Activated T-cell treated with anti-CD3 and anti-CD28 coated beads, Interleukin-2, amount 50 U/mL, for 4 hours (primary cell): Measurements from ENCODE around the gene TMEM45A. TPM values are rescaled to one million over a fixed set of nuclear protein-coding genes. Genes with fewer than 3 reads are reported as not detected.
"Not testable (repeated sequence)": the region's sequence is repeated elsewhere in the genome, so short reads cannot be mapped to it uniquely, and the experiment has no call there.

Experiments
- ATAC-seq, 2 donors: fragments of 200-7000 bp; cut with Tn5 transposase; one replicate each; pipeline ENCODE4 v1.10.0; 2021
- DNase-seq: peaks from one replicate; pipeline ENCODE4 v3.0.0-alpha.2; 2020
- H3K27me3 Mint-ChIP-seq: one replicate; pipeline ENCODE4 v1.8.0; 2021; ENCODE audit warnings: low read depth, mixed read lengths
- H3K36me3 Mint-ChIP-seq: one replicate; pipeline ENCODE4 v1.8.0; 2022; ENCODE audit warnings: mixed read lengths; ENCODE audit not compliant: insufficient read depth
- H3K4me1 Mint-ChIP-seq: one replicate; pipeline ENCODE4 v1.8.0; 2021; ENCODE audit warnings: low read depth, mixed read lengths
- H3K4me3 Mint-ChIP-seq: one replicate; pipeline ENCODE4 v1.8.0; 2021; ENCODE audit warnings: mild to moderate bottlenecking, moderate library complexity, mixed read lengths
- H3K9me3 Mint-ChIP-seq: one replicate; pipeline ENCODE4 v1.8.0; 2021; ENCODE audit warnings: mixed read lengths
- total RNA-seq, 3 donors: library from RNA; stranded (reverse); gene quantifications; one replicate each; pipeline ENCODE4 v1.2.1, GENCODE V29; 2021

The TMEM45A gene
- total RNA-seq, 3 donors from 2014 or later, result 0.18 TPM; not detected in 2

DNA sequence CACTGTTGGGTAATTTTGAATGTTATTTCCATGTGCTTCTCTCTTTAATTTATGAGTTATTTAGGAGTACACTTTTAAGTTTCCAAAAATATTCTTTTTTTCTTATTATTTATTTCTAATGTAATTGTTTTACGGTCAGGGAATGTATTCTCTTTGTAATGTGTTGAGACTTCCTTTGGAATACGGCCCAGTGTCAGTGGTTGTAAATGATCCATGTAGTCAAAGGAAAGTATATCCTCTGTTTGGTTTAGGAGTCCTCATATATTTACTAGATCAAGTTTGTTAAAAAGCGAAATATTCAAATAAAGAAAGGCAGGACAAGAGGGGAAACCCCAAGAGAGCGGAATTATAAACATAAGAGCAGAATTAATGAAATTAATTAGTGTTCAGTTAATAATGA is 68.0 kb downstream of the TMEM45A start:
- DNase-seq (no peak), ATAC-seq (no peak)
- Mint-ChIP-seq H3K9me3 (no peaks in the 10 kb centered on the region), H3K4me1 (no peaks in the 10 kb centered on the region), H3K36me3 (no peaks in the 10 kb centered on the region), H3K27me3 (peaks cover 4% of the 10 kb centered on the region), H3K4me3 (no peak overlapping the region)

DNA sequence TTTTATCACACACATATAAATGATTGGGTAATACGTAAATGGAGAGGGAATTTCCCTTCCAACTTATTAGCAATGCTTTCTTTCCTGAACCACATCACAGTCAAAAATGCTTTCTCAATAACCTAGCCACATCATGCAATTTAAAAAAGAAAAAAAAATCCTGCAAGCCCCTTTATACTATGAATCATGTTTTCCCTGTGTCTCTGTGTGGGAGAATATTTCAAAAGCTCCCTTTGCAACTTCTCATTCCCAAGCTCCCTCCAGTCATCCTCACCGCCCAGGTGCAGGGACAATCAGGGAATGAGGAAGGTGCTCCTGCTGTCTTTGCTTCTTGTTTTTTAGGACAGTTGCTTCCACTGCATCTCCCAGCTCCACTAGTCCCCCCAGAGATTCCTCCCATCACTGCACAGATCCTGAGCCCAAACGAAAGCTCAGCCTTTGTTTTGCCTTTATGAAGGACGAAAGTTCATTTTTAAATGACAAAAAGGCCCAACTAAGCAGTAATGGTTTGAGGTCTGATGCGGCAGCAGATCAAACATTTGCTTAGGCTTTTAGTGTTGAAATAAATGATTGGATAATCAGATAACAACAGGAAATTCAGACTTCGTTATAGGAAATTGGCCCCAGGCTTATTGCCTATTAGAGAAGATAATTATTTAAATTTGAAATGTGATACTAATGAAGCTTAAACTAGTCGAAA is 69.2 kb downstream of the TMEM45A start:
- peaks cover 4% of the 10 kb centered on the region for H3K27me3 Mint-ChIP-seq
- DNase-seq, result no peak
- H3K36me3 Mint-ChIP-seq, result no peaks in the 10 kb centered on the region
- H3K4me1 Mint-ChIP-seq, result no peaks in the 10 kb centered on the region
- ATAC-seq, result no peak
- no peak overlapping the region for H3K4me3 Mint-ChIP-seq
- no peaks in the 10 kb centered on the region for H3K9me3 Mint-ChIP-seq

DNA sequence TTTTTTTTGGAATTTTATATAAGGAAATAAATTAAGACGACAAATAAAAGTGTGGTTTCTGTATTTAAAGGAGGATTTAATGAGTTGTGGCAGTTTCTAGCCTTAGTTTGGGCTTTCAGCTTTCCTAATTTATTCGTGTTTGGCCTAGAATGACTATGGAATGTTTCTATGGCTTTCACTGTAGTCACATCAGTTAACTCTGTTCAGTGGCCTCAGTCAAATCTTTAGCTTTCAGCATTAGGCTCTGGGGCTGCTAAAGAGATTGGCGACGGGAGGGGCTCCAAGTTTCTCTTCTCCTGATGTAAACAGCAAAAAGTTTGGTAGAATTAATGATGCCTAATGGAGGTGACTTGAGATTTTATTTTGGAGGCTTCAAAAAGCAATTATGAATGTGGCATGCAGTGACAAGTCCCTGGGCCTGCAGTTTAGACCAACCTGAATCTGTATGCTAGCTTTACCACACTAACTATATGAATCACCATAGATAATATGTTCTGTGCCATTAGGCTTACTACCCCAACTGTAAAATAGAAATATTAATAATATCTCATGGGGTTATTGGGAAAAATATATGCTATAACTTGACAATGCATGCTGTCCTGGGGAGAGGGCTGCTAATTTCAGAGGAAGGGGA is 69.9 kb downstream of the TMEM45A start:
- ATAC-seq (no peak), DNase-seq (no peak)
- H3K4me1 Mint-ChIP-seq, result no peaks in the 10 kb centered on the region
- peaks cover 4% of the 10 kb centered on the region for H3K27me3 Mint-ChIP-seq
- H3K4me3 Mint-ChIP-seq, result no peak overlapping the region
- no peaks in the 10 kb centered on the region for H3K9me3 Mint-ChIP-seq
- no peaks in the 10 kb centered on the region for H3K36me3 Mint-ChIP-seq

DNA sequence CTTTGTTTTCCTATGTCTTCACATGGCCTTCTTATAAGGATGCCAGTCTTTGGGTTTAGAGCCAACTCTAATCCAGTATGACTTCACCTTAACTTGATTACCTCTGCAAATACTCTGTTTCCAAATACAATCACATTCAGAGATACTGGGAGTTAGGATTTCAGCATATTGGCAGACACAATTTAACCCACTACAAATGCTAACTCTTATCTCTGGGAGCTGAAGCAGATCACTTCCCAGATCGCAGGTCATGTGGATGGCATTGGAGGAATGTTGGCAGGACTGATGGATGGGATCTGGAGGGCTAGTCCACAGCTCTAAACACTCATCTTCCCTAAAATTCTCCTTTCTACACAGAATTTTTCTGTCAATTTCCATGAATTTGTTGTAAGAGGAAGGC is 70.8 kb downstream of the TMEM45A start:
- Mint-ChIP-seq H3K4me1 (no peaks in the 10 kb centered on the region), H3K9me3 (no peaks in the 10 kb centered on the region), H3K36me3 (no peaks in the 10 kb centered on the region), H3K27me3 (peaks cover 4% of the 10 kb centered on the region), H3K4me3 (no peak overlapping the region)
- DNase-seq (no peak), ATAC-seq (no peak)

DNA sequence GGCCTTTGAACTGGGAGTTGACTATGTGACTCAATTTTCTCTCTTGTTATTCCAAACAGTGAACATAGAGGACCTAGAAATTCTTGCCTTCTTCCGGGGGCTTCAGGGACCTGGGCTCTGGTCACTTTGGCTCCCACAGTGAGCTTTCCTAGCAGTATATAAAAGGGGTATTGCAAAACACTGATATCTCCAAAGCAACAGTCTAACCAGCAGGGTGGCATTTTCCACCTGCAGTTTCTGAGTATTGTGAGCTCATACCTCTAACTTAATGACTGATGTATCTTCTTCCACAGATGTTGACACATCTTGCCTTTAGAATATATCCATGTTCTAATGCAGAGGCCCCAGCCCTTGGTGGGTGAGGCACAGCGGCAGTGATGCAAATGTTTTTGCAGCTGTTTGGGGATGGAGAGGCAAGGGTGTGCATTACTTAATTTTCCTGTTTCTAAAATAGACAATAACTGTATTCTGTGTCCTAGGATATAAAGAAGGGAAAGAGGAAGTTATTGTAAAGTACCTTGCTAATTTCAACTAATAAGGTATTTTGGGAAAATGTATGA is 71.3 kb downstream of the TMEM45A start:
- Mint-ChIP-seq H3K9me3 (no peaks in the 10 kb centered on the region), H3K27me3 (no peaks in the 10 kb centered on the region), H3K4me3 (no peak overlapping the region), H3K36me3 (no peaks in the 10 kb centered on the region), H3K4me1 (no peaks in the 10 kb centered on the region)
- no peak for ATAC-seq
- DNase-seq, result no peak

DNA sequence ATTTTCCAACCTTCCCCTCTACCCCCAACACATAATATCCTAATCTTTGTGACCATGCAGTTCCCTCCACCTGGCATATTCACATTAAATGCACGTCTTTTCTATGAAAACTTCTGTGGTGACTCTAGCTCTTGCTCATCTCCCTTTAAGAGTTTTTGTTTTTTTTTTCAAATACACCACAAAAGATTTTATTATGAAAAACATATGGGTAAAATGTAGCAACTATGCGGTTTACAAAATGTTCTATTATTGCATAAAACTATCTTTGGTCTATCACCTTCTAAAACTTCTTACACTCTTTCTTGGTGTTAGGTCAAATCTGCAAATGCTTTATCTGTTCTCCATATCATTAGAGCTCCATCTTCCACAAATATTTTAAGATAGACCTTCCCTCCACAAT is 78.4 kb downstream of the TMEM45A start:
- H3K27me3 Mint-ChIP-seq, result peaks cover 2% of the 10 kb centered on the region
- H3K4me3 Mint-ChIP-seq, result no peak overlapping the region
- ATAC-seq, result no peak
- H3K9me3 Mint-ChIP-seq, result no peaks in the 10 kb centered on the region
- no peaks in the 10 kb centered on the region for H3K36me3 Mint-ChIP-seq
- no peaks in the 10 kb centered on the region for H3K4me1 Mint-ChIP-seq
- DNase-seq, result no peak

DNA sequence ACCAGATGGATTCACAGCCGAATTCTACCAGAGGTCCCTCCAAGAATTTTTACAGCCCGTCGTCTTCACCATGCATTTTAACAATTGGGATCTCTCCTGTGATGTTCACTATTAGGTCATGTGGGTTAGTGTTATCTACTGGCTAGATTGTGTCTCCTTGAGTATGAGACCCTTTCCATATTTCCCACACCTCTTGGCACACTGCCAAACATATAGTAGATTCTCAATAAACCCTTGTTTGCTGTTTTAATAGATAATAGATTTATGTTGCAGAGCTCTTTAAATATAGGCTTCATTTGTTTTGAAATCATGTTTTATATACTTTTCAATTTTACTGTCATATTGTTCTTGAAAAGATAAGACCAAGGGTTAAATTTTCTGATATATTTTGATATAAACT is 82.1 kb downstream of the TMEM45A start:
- H3K4me3 Mint-ChIP-seq, result no peak overlapping the region
- no peaks in the 10 kb centered on the region for H3K36me3 Mint-ChIP-seq
- DNase-seq (no peak), ATAC-seq (no peak)
- no peaks in the 10 kb centered on the region for H3K4me1 Mint-ChIP-seq
- no peaks in the 10 kb centered on the region for H3K9me3 Mint-ChIP-seq
- H3K27me3 Mint-ChIP-seq, result no peaks in the 10 kb centered on the region

DNA sequence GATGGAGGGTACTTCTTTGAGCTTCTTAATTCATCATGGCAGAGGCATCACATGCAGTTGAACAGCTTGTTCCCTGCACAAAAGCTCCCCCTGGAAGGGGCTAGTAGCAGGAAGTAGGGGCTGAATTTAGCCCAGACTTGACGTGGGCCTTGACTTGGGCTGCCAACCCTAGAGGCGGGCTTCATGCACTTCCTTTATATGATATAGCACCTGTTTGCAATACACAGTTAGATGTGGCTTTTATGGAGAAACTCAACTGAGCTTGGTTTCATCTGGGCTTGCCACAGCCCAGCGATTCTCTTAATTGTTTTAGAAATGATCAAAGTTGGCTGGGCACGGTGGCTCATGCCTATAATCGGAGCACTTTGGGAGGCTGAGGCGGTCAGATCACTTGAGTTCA is 83.3 kb downstream of the TMEM45A start:
- Mint-ChIP-seq H3K36me3 (no peaks in the 10 kb centered on the region), H3K4me1 (no peaks in the 10 kb centered on the region), H3K4me3 (no peak overlapping the region), H3K27me3 (peaks cover 4% of the 10 kb centered on the region), H3K9me3 (no peaks in the 10 kb centered on the region)
- DNase-seq (no peak), ATAC-seq (no peak)

DNA sequence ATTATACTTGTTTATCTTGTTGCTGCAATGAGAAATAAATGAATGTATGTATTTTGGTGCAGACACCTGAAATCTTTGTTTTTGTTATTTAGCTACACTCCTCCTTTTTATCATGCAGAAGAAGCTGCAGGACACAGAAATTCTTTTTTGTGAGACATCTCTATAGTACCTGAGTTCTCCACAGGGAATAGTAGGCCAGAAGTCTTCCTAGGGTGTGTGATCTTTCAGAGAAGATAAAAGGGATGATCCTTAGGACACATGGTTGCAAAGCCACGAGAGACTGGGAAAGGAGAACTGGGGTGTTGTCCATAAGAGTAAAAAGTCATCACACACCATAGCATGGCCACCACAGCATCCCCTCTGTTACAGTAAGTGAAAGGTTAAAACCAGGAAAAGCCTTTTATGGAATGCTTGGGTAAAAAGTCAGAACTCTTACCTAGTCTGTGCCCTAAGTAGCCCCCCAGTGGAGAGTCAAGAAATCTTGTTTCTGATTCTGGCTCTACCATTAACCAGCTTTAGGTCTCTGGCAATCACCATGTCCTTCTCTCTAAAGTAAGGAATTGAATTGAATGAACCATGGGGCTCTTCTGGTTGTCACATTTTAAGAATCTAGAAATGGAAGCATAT is 85.1 kb downstream of the TMEM45A start:
- Mint-ChIP-seq H3K27me3 (peaks cover 4% of the 10 kb centered on the region), H3K9me3 (no peaks in the 10 kb centered on the region), H3K4me3 (no peak overlapping the region), H3K36me3 (no peaks in the 10 kb centered on the region), H3K4me1 (no peaks in the 10 kb centered on the region)
- ATAC-seq, result no peak
- DNase-seq, result no peak

DNA sequence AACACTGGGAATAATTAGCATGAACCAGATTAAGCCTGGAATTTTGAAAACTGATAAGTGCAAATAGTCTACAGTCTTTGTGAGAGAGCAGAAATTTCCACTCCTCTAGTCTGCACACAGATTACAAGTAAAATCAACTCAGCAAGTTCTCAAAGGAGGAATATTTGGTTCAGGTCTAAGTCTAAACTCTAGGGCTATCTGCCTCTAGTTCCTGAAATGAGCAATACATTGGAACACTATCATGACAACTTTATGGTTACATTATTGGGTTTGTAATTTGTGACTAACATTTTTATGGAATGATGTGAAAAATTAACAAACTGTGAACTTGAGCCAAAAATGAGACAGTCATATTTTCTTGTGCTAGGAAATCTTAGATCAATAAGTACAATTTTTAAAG is 86.2 kb downstream of the TMEM45A start:
- ATAC-seq, result no peak
- peaks cover 4% of the 10 kb centered on the region for H3K27me3 Mint-ChIP-seq

DNA sequence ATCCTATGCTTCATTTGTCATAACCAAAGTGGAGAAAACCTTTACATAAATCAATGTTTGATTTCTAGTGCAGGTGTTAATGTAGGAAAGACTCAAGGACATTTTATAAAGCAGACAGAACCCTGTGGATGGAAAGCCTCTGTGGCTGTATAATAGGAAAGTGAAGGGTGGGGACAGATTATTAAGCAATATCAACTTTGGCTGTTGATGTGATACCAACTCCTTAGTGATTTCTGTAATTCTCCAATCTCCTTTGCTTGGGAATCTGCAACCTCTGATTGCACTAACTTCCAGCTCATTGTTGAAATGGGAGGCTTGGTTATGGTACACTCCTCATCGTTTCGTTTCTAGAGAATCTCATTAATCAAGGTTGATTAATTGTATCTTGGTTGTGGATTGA is 87.7 kb downstream of the TMEM45A start:
- Mint-ChIP-seq H3K4me3 (no peak overlapping the region), H3K27me3 (peaks cover 7% of the 10 kb centered on the region), H3K4me1 (no peaks in the 10 kb centered on the region), H3K9me3 (no peaks in the 10 kb centered on the region), H3K36me3 (no peaks in the 10 kb centered on the region)
- DNase-seq (no peak), ATAC-seq (no peak)

More for the DNA sequence above, 86.2 kb downstream of the TMEM45A start:
- Mint-ChIP-seq H3K9me3 (no peaks in the 10 kb centered on the region), H3K36me3 (no peaks in the 10 kb centered on the region), H3K4me3 (no peak overlapping the region), H3K4me1 (no peaks in the 10 kb centered on the region)
- DNase-seq, result no peak

DNA sequence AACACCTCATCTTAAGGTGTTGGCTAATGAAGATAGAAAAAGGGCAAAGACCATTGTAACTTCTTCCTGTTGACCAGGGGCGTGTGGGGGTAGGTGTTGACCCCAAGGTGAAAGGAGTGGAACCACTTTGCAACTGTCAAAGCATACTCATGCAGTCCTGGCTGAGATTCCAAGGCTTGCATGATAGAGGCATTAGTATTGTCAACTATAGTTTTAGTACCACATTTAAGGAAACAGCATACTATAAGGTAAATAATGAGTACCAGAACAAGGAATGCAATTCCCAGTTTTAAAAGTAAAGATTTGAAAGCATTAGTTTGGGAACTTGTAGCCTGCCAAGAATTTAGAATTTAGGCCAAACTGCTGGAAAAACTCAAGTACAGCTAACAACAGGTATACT is 89.2 kb downstream of the TMEM45A start:
- Mint-ChIP-seq H3K36me3 (no peaks in the 10 kb centered on the region), H3K4me1 (no peaks in the 10 kb centered on the region), H3K9me3 (no peaks in the 10 kb centered on the region), H3K27me3 (peaks cover 7% of the 10 kb centered on the region), H3K4me3 (no peak overlapping the region)
- ATAC-seq (no peak), DNase-seq (no peak)

DNA sequence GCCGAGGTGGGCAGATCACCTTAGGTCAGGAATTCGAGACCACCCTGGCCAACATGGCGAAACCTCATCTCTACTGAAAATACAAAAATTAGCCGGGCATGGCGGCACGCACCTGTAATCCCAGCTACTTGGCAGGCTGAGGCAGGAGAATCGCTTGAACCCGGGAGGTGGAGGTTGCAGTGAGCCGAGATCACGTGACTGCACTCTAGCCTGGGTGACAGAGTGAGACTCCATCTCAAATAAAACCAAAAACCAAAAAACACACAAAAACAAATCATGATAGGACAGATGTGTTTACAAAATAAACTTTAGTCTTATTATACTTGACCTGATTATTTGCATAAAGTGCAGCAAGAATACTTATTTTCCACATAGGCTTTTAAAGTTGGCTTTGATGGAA is 89.7 kb downstream of the TMEM45A start:
- ATAC-seq, H3K9me3 Mint-ChIP-seq, H3K27me3 Mint-ChIP-seq, H3K4me1 Mint-ChIP-seq, DNase-seq, H3K4me3 Mint-ChIP-seq, H3K36me3 Mint-ChIP-seq: not testable (repeated sequence)

DNA sequence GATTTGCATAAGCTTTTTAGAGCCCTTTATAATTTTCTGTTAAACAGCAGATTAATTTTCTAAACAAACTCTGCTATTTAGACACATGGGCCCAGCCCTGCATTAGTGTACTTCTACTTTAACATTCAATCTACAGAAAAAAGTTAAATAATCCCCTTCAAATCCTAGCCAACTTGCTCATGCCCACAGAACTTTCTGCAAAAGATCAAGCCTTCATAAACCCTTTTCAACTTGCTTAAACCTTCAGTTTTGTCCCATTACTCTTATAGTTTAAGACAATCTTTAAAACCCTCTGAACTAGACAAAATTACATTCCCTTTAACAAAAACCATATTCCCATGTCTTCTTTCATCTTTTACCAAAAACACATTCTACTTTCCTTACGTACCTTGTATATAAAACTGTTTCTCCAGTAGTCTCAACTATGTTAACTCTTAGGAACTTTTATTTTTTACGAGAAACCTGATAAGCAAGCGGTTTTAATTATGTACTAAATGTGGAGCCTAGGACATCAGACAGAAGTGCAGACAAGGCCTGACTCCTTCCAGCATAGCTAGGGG is 91.8 kb downstream of the TMEM45A start:
- H3K27me3 Mint-ChIP-seq, result peaks cover 7% of the 10 kb centered on the region
- no peak overlapping the region for H3K4me3 Mint-ChIP-seq
- no peaks in the 10 kb centered on the region for H3K9me3 Mint-ChIP-seq
- no peaks in the 10 kb centered on the region for H3K36me3 Mint-ChIP-seq
- ATAC-seq (no peak), DNase-seq (no peak)
- H3K4me1 Mint-ChIP-seq, result no peaks in the 10 kb centered on the region
